Astrocyte of the cerebellum (primary cell): ENCODE results near the gene KDM8.

Experiments
- DNase-seq: peaks from one replicate; pipeline ENCODE4 v3.0.0-alpha.2; 2011; ENCODE audit warnings: low read depth
- H3K4me3 ChIP-seq: 2 replicates; pipeline ENCODE4 v1.5.1; 2011; ENCODE audit warnings: mild to moderate bottlenecking, low read depth, low read length, moderate library complexity
- in situ Hi-C: cut with HindIII; loops from 2 replicates; pipeline ENCODE4 v1.10.0; 2017; ENCODE audit warnings: low sequenced_read_pairs
- TF ChIP-seq, protein P1 (sequence below): IDR thresholded peaks from 2 replicates; pipeline ENCODE4 v1.5.1; 2012; ENCODE audit warnings: low read length, low read depth, moderate library complexity, mild to moderate bottlenecking; ENCODE audit errors: missing control alignments

The KDM8 gene

DNA sequence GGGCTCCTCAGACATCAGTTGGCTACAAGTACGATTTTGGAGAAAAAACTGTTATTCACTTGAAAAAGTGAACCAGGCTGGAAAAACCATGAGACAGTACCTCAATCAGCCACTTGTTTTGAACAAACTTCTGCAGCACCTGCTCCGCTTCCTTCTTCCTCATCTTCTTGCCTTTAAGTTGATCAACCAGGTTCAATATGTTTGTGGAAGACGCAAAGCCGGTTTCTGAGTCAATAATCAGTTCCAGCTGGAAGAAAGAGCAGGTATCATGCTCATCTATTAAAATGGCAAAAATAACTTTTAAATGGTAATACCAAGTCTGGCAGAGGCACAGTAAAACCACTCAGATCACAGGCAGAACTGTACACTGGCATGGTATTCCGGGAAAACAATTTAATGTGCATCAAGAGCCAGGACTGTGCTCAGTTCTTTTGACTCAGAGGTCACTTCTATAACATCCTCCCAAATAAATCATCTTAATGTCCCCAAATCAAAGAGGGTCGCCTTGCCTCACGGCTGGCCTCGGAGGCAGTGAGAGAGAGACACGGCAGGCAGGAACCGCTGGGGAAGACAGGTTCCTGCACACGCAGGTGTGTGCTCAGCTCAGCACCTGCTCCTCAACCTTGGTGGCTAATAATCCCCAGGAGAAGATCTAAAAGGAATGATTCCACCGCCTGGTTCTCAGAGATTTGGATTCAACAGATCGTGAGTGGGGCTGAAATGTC is 29.7 kb downstream of the KDM8 start:
- DNase-seq: no peak
- no peak overlapping the region for H3K4me3 ChIP-seq
- in situ Hi-C loops: no loop called here
- TF ChIP-seq, protein P1, sequence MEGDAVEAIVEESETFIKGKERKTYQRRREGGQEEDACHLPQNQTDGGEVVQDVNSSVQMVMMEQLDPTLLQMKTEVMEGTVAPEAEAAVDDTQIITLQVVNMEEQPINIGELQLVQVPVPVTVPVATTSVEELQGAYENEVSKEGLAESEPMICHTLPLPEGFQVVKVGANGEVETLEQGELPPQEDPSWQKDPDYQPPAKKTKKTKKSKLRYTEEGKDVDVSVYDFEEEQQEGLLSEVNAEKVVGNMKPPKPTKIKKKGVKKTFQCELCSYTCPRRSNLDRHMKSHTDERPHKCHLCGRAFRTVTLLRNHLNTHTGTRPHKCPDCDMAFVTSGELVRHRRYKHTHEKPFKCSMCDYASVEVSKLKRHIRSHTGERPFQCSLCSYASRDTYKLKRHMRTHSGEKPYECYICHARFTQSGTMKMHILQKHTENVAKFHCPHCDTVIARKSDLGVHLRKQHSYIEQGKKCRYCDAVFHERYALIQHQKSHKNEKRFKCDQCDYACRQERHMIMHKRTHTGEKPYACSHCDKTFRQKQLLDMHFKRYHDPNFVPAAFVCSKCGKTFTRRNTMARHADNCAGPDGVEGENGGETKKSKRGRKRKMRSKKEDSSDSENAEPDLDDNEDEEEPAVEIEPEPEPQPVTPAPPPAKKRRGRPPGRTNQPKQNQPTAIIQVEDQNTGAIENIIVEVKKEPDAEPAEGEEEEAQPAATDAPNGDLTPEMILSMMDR: no peak

DNA sequence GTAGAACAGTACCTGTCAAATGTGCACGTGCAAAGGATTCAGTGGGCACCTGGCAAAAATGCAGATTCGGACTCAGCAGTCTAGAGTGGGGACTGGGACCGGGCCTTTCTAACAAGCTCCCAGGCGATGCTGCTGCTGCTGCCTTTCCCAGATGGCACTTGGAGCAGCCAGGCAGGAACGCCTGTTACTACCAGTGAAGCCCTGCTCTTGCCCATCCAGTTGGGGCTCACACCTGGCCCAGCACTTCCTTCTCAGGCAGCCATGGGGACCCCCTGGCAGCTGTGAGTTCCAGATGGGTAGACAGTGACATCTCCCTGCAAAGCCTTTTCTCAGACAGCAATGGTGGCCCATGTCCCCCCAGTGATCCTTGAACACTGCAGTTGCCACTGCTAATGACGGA is 30.4 kb downstream of the KDM8 start:
- no peak overlapping the region for H3K4me3 ChIP-seq
- DNase-seq: no peak
- in situ Hi-C loops: no loop called here
- TF ChIP-seq, protein P1: no peak

DNA sequence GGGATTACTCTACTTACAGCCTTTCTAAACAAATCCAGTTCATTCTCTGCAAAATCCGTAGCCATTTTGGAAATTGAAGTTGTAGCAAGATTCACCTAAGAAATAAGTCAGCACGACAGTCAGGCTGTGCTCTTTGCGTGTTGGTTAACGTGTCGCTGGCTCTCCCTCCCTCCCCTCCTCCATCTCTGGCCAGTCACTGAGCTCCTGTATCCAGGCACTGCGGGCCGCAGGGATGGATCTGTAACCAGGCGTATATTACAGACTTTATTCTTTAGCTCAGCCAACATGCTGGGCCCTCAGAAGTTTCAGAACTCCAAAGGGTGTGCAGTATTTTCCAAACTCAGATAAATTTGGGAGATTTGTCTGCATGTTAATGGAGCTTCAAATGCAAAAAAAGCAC is 30.8 kb downstream of the KDM8 start:
- no peak for DNase-seq
- TF ChIP-seq, protein P1: no peak
- in situ Hi-C loops: no loop called here
- no peak overlapping the region for H3K4me3 ChIP-seq

DNA sequence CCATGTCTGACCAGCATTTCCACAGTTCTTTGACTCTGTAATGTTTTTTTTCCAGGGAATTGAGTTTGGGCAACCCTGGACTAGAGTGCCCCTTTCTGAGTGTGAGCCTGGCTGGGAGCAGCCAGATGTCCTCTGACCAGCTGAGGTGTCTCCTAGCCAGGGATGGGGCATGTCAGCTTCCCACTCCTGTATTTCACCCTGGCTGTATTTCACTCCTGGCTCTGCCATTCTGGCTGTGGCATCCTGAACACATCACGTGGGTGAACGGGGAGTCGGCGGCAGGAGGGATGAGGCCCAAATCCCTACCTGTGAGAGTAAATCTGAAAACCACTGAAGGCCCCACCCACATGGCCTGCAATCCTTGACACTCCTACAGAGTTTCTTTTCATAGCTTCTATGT is 31.3 kb downstream of the KDM8 start:
- in situ Hi-C loops: no loop called here
- no peak for DNase-seq
- TF ChIP-seq, protein P1: no peak
- no peak overlapping the region for H3K4me3 ChIP-seq

DNA sequence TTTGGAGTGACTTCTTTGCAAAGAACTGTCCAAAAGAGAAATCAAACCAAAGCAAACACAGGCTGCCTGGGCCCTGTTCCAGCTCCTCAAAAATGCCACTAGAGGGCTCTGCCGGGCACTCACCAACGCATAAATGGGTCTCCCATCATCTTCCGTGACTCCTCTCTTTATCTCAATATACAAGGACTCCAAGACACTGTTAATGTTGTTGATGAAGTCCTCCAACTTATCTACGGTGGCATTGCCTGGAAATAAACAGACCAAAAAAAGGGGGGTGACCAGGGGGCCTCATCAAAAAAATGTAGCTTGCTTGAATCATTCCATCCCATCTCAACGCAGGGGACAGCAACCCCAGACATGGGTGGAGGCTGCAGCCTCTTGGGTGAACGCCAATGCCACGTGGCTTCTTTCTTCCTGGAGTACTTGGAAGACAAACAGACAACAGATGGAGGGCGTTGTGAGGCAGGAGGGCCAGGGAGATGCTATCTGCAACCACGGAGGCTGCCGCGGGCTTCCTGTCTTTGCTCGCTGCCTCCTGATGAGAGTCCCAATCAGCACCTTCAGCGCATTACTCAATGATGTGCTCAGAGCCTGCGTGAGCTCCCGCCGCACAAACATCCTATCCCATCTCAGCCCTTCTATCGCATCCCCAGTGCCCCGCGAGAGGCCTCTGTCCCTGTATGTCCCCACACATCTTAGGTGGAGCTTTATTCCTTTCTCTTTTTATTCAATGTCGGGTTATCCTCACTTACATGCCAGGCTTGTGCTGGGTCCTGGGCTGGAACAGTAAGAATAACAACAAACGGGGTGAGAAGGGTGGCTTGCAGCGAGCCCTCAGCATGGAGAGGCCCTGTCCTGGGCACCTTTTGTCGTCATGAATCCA is 32.0 kb downstream of the KDM8 start:
- H3K4me3 ChIP-seq: no peak overlapping the region
- TF ChIP-seq, protein P1: peak; percentile 91
- peak; percentile 73 for DNase-seq
- in situ Hi-C loops: no loop called here

DNA sequence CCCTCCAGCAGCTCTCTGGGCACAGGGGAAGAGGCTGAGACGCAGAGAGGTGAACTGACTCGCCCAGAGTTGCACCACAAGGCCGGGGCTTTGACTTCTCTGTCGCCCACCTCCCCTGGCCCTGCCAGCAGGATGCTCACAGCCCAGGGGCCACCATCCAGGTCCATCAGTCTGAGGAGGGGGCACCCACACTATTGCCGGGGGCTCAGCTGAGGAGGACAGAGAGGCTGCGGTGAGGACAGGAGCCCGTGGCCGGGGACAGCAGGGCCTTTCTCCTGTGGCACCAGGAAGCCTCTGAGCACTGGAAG is 32.6 kb downstream of the KDM8 start:
- TF ChIP-seq, protein P1: no peak
- H3K4me3 ChIP-seq: no peak overlapping the region
- DNase-seq: no peak
- in situ Hi-C loops: no loop called here
